ENCODE data around the gene NAT8. TPM values are rescaled to one million over a fixed set of nuclear protein-coding genes. Genes with fewer than 3 reads are reported as not detected.
"Not testable (repeated sequence)": the region's sequence is repeated elsewhere in the genome, so short reads cannot be mapped to it uniquely, and the experiment has no call there.

Gene NAT8, protein sequence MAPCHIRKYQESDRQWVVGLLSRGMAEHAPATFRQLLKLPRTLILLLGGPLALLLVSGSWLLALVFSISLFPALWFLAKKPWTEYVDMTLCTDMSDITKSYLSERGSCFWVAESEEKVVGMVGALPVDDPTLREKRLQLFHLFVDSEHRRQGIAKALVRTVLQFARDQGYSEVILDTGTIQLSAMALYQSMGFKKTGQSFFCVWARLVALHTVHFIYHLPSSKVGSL
- total RNA-seq (not detected in 2 replicates), polyA plus RNA-seq (not detected in 2 replicates), polyA minus RNA-seq (ENCODE audit: low replicate concordance) (0.93 TPM in 1 of 2 replicates, not detected in the other)
- polyA plus RNA-seq (2012): not detected in 2 replicates

DNA sequence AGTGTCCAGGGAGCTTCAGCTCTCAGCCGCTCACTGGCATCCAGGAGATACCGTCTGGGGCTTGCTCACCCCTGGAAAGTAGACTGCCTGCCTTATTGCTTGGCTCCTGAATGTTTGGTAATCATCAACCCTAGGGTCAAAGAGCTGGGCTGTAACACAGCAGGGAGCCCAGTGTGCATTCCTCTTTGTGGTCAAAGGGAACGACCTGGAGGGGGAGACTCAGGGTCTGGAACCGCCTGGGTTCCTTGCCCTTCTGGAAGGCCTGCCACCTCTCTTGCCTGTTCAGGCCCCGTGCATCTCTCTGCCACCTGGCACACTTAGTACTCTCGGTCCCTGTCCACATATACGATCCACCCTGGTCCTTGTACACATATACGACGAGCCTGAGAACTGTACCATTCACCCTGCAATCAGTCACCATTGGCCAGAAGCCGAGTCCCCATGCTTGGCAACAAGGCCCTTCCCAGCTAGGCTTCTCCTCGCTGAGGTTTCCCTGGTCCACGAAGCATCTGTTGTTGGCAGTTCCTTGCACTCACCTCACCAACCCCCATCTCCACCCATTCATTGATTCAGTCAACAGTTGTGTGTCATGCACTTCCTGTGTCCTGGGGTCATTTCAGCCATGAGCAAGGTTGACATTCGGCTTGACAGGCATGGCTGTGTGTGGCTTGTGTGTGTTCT is at the start of gene NAT8:
NAT8 (minus strand) TSS at position 85 of the 681 bp plus-strand sequence. CDS start 794 bp downstream, outside the sequence.
- Histone ChIP-seq H3K4me3 (replicated peaks in 1 of 4; ENCODE audit: control extremely low read depth in 1 of 4, insufficient read depth in 1 of 4, low read depth in 3 of 4, low read length in 4 of 4) (no peak within 1 kb of the TSS), H3K9ac (ENCODE audit: insufficient read depth, low read length) (no peak within 1 kb of the TSS), H3K4me1 (ENCODE audit: control insufficient read depth, extremely low read depth, insufficient read depth, low read length) (no peaks in the 10 kb centered on the region), H3K27ac (ENCODE audit: insufficient read depth, low read length) (no peak within 1 kb of the TSS), H3K36me3 (ENCODE audit: control insufficient read depth, insufficient read depth, low read length) (no peaks in the 10 kb centered on the region), H3K4me2 (ENCODE audit: extremely low read depth, insufficient read depth, low read length) (no peak within 1 kb of the TSS), H4K20me1 (ENCODE audit: control insufficient read depth, extremely low read depth, insufficient read depth, low read length) (no peaks in the 10 kb centered on the region), H2AFZ (ENCODE audit: low read length) (no peak within 1 kb of the TSS), H3K9me3 (ENCODE audit: control insufficient read depth, insufficient read depth, low read depth, low read length) (no peaks in the 10 kb centered on the region), H3K79me2 (ENCODE audit: control insufficient read depth, insufficient read depth, low read length) (no peaks in the 10 kb centered on the region), H3K27me3 (ENCODE audit: control insufficient read depth, insufficient read depth, low read length) (no peaks in the 10 kb centered on the region)
- TF ChIP-seq, protein P1, sequence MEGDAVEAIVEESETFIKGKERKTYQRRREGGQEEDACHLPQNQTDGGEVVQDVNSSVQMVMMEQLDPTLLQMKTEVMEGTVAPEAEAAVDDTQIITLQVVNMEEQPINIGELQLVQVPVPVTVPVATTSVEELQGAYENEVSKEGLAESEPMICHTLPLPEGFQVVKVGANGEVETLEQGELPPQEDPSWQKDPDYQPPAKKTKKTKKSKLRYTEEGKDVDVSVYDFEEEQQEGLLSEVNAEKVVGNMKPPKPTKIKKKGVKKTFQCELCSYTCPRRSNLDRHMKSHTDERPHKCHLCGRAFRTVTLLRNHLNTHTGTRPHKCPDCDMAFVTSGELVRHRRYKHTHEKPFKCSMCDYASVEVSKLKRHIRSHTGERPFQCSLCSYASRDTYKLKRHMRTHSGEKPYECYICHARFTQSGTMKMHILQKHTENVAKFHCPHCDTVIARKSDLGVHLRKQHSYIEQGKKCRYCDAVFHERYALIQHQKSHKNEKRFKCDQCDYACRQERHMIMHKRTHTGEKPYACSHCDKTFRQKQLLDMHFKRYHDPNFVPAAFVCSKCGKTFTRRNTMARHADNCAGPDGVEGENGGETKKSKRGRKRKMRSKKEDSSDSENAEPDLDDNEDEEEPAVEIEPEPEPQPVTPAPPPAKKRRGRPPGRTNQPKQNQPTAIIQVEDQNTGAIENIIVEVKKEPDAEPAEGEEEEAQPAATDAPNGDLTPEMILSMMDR (conservative IDR thresholded peaks at IDR 0.05 in 1 of 2, IDR thresholded peaks at IDR 0.05 in 1 of 2; ENCODE audit: low read depth in 1 of 2, low read length in 2 of 2): no peak
- no peak for TF ChIP-seq EZH2 (IDR thresholded peaks at IDR 0.05; ENCODE audit: low read length, missing control alignments)
- DNase-seq (ENCODE audit: low read depth in 2 of 2): no peak

DNA sequence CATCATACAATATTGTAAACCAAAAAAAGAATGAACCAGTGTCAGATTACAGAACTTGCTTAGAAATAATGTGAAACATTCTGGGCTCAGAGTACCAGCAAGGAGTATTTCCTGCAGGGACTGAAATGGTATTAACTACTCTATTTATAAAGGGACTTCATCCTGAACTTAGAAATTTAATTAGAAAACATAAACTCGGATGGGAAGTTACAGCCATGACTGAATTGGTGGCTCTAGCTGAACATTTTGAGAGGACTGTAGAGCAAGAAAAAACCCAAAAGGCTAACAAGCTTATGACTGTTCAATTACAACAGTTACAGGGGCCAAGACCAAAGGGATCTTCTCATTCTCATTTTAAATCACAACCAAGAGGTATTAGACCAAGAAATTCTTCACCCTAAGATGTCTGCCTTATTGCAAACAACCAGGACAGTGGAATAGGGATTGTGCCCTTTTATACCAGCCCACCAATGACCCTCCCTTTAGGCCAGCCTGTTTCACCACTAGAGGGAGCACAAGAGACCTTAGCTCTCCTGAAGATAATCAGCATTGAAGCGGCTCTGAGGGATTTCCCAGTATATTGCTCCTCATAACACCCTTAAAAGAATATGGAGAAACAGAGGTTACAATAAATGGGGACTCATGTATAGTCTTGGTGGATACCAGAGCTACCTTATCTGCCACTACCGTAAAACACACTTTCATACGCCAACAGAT is 48.3 kb upstream of the NAT8 start:
- not testable (repeated sequence) for H3K36me3 ChIP-seq (ENCODE audit: control insufficient read depth, insufficient read depth, low read length); H3K79me2 ChIP-seq (ENCODE audit: control insufficient read depth, insufficient read depth, low read length); H3K9ac ChIP-seq (ENCODE audit: insufficient read depth, low read length); H3K4me1 ChIP-seq (ENCODE audit: control insufficient read depth, extremely low read depth, insufficient read depth, low read length); H3K27me3 ChIP-seq (ENCODE audit: control insufficient read depth, insufficient read depth, low read length); H4K20me1 ChIP-seq (ENCODE audit: control insufficient read depth, extremely low read depth, insufficient read depth, low read length); H3K4me3 ChIP-seq (replicated peaks in 1 of 4; ENCODE audit: control extremely low read depth in 1 of 4, insufficient read depth in 1 of 4, low read depth in 3 of 4, low read length in 4 of 4); H3K9me3 ChIP-seq (ENCODE audit: control insufficient read depth, insufficient read depth, low read depth, low read length); H2AFZ ChIP-seq (ENCODE audit: low read length); H3K27ac ChIP-seq (ENCODE audit: insufficient read depth, low read length); H3K4me2 ChIP-seq (ENCODE audit: extremely low read depth, insufficient read depth, low read length)
- TF ChIP-seq, protein P1 (conservative IDR thresholded peaks at IDR 0.05 in 1 of 2, IDR thresholded peaks at IDR 0.05 in 1 of 2; ENCODE audit: low read depth in 1 of 2, low read length in 2 of 2): peak; percentile 38 to 61
- DNase-seq (ENCODE audit: low read depth in 2 of 2): peak in 1 of 2 donors; percentile 33

DNA sequence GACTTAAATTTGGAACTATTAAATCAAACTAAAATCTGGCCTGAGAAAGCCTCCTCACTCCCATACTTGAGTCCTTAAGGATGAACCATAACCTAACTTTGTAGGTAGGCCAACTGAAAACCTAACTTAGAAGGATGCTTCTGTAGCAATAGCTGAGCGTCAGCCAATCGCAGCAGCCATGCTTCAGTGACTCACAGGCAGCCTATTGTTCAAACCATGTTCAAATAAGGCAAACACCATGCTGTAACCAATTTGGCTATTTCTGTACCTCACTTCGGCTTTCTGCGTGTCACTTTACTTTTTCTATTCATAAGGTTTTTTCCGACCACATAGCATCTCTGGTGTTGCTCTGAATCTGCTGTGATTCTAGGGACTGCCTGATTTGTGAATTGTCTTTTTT is 46.3 kb upstream of the NAT8 start:
- not testable (repeated sequence) for H3K4me3 ChIP-seq (replicated peaks in 1 of 4; ENCODE audit: control extremely low read depth in 1 of 4, insufficient read depth in 1 of 4, low read depth in 3 of 4, low read length in 4 of 4); H3K4me1 ChIP-seq (ENCODE audit: control insufficient read depth, extremely low read depth, insufficient read depth, low read length); H3K4me2 ChIP-seq (ENCODE audit: extremely low read depth, insufficient read depth, low read length); H3K9me3 ChIP-seq (ENCODE audit: control insufficient read depth, insufficient read depth, low read depth, low read length); H4K20me1 ChIP-seq (ENCODE audit: control insufficient read depth, extremely low read depth, insufficient read depth, low read length); H3K9ac ChIP-seq (ENCODE audit: insufficient read depth, low read length); H2AFZ ChIP-seq (ENCODE audit: low read length); DNase-seq (ENCODE audit: low read depth in 2 of 2); H3K27me3 ChIP-seq (ENCODE audit: control insufficient read depth, insufficient read depth, low read length); H3K79me2 ChIP-seq (ENCODE audit: control insufficient read depth, insufficient read depth, low read length); H3K27ac ChIP-seq (ENCODE audit: insufficient read depth, low read length); H3K36me3 ChIP-seq (ENCODE audit: control insufficient read depth, insufficient read depth, low read length)

All from fibroblast of lung (primary cell).